Fibroblast of skin of right quadriceps (primary cell): ENCODE data around the gene HOXA13.

Experiments used
- DNase-seq: peaks from one replicate; pipeline ENCODE4 v3.0.0-alpha.2; 2013

The HOXA13 gene

DNA sequence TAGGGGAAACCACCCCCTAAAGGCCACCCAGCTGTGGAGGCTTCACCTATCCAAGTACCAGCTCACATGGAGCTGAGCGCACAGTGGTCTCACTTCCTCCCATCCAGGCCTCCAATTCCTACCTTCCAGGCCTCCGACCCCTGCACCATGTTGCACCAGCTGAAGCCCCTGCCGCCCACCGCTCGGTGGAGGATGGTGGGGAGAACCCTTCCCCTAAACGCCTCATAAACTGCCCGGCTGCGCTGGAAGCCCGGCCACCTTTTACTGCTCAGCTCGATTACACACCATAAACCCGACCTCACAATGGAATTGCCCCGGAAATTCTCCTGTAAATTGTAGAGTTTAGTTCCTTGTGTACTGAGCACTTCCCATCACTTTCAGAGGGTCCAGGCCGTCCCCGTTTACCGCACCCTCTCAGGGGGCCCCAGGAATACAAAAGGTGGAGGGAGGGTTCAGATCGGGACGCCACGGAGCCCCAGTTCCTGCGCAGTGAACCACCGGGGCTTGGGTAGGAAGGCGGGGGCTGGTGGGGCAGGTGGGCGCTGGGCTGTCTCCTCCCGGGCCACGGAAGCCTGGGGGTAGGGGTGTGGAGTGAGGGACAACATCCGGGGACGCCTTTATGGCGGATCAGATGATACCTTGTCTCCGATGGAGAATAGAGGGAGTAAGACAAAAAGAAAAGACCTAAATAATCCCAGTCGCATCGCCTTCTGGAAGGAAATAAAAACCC is 42.0 kb downstream of the HOXA13 start:
- DNase-seq, result no peak

DNA sequence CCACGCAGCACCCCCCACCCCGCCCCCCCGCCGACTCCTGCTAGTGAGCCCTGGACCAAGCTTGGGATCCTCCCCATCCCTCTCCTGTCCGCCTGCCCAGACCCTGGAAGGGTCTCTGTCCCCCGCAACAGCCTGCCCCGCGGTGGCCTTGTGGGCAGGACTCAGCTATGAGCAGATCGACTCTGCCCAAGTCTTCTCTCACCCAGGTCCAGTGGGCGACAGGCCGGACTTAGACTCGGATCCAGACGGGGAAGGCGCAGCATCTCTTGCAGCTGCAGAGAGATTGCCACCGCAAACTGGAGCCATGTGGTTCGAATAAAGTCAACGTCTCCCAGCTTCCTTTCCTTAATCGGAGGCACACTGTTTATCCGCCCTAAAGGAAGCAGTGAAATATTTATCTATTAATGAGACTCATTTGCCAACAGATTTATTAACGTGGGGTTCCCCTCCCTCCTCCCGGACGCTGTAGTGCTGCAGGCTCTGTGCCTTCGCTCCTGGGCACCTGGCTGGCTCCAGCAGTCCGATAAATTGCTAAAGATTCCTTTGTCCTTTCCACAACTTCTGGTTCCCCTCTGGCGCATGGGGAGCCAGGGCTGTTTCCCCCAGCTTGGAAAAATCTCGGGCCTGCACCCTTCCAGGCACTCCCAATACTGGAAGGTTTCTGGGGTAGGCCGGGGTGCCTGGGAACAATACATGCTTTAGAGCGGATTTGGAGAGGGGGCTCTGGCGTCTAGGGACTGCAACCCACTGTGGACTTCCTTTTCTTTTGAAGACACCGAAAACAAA is 42.8 kb downstream of the HOXA13 start:
- DNase-seq, result peak; percentile 50

- peak; percentile 78 for DNase-seq
These were observed 43.4 kb downstream of the HOXA13 start, which contains the start of gene HOXA7 for GRCh38 chr7:27156508-27156898. Gene HOXA7 (minus strand): TSS chr7:27156675. CDS start chr7:27156545, 130 bp downstream.

GRCh38 chr7:27155816-27156507 is 43.9 kb downstream of the HOXA13 start:
- DNase-seq, result peak; percentile 35

DNA sequence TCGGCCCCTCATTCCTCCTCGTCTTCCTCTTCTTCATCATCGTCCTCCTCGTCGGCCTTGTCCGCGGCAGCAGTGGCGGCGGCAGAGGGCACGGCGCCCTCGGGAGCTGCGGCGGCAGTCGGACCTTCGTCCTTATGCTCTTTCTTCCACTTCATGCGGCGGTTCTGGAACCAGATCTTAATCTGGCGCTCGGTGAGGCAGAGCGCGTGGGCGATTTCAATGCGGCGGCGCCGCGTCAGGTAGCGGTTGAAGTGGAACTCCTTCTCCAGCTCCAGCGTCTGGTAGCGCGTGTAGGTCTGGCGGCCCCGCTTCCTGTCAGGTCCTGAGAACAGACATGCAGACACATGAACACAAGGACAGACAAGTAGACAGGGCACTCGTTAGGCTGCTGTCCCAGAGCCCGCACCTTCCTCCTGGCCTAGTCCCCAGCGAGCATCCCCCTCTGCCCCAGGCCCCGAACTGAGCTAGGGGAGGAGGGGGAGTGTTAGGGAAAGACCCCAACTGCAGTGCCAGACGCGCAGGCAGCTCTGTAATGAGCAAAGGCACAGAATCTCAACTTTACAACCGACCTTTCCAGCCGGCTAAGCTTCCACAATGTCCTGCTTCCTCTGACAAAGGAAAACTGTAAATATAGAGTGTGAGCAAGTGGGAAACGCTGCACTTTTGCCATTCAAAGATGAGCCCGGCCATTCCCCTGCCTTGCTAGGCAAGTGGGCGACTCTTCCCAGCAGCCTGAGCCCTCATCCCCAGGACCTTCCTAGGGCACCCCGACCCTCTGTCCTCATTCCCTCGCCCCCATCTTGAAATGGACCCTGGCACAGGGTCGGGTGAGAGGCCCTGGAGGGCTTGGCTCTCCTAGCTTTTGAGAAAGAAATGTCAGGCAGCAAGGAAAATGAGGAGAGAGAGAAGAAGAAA is 44.7 kb downstream of the HOXA13 start:
- DNase-seq, result no peak

DNA sequence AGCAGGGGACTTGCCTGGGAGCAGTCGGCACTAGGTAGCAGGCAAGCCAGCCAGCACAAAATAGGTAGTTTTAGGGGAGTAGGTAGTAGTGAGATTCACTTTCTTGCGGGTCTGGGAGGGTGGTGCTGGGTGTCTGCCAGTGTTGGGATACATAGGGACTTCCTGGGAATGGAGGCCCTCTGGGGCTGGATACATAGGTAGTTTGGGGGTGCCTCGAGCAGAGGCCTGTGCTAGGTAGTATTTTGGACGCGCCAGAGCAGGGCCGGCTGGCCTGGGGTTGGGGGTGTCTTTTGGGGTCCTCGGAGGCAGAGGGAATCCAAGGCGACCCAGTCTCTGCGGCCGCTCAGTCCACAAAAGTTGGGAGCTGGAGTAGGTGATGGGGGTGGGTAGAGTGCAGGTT is 45.5 kb downstream of the HOXA13 start:
- no peak for DNase-seq

- no peak for DNase-seq
These were observed 46.4 kb downstream of the HOXA13 start for GRCh38 chr7:27153526-27153925.

- no peak for DNase-seq
These were observed 47.0 kb downstream of the HOXA13 start for GRCh38 chr7:27152816-27153442.

- DNase-seq, result peak; percentile 88
These were observed 47.7 kb downstream of the HOXA13 start, which contains the start of gene HOXA3 for GRCh38 chr7:27151931-27152815. Gene HOXA3 (minus strand): TSS chr7:27152583. CDS start chr7:27110640, 41,943 bp downstream.

- no peak for DNase-seq
These were observed 48.5 kb downstream of the HOXA13 start for GRCh38 chr7:27151341-27151930.

- DNase-seq, result peak; percentile 82
These were observed 49.1 kb downstream of the HOXA13 start for GRCh38 chr7:27150568-27151340.

GRCh38 chr7:27149842-27150567 is 49.9 kb downstream of the HOXA13 start:
- DNase-seq, result no peak

DNA sequence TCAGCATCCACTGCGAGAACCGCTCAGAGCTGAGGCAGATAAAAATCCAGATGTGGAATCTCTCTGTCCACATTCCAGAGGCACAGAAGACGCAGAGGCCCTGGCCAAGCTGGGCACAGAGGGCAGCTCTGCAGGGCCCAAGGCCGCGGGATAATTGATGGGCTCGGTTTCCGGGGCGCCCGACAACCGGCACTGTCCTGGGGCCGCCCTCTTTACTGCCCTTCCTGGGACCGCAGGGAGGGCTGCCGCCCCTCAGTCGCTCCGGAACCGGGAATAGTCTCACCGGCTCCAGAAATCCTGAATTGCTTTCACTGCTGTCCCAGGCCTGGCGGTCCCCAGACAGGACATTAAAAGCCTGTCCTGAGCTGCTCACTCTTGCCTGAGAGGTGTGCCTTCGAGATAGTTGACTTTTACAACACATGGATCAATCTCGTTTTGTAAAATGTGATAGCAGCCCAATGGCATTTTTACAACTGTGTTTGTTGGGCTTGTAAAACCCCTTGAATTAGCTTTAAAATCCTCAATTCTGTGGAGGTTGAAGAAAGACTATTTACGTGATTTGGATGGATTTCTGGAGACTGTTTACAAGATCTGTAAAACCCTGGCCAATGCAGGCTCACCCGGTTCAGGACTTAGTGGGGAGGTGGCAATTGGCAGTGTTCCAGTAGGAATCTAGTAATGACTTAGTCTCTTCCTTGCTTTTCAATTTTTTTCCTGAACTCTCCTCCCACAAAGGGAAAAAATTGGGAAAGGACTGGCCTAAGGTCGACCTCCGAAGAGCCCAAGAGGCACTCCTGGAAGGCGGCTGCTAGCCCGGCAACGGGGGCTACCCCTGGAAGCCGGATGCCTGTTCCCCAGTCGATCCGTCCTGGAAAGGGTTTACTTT is 50.9 kb downstream of the HOXA13 start:
- peak; percentile 26 for DNase-seq

- DNase-seq, result no peak
These were observed 51.7 kb downstream of the HOXA13 start for GRCh38 chr7:27148031-27148755.

DNA sequence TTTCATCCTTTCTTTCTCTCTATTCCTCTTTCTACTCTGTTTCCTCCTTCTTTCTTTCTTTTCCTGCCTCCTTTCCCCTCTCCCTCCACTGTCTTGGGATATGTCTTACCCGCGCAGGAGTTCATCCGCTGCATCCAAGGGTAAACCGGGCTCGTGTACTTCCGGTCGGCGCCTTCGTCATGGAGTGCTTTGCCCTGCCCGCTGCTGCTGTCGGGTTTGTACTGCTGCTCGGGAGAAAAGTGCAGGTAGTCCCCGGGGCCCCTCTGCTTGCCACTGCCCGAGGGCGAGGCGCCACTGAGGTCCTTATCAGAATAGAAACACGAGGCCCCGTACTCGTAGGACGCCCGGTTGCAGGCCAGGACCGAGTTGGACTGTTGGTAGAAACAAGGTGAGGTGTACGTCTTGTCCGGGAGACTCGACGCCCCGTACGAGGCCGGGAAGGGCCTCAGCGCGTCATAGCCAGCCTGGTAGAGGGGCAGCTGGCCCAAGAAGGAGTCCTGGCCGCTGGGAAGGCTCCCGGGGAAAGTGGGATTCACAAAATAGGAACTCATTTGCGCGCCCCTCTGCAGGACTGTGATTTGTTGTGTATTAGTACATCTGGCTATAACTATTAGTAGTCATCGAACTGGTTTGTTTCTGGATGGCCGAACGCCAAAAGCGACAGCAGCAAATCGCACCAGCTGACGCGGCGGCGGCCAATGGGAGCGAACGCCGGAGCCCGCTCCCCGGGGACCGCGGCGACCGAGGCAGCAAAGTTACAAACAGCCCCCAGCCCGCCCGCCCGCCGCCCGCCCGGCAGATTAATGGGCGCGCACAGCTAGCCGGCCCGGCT is 52.5 kb downstream of the HOXA13 start, which contains the start of gene HOXA6:
Gene HOXA6, minus strand, starts transcription at position 576 of the 832 bp plus-strand sequence. Its CDS starts 25 bp downstream, at position 551.
- peak; percentile 45 for DNase-seq
